Skeletal muscle tissue (tissue), 4 donors: ENCODE data around the gene LRRD1. TPM values are rescaled to one million over a fixed set of nuclear protein-coding genes. Genes with fewer than 3 reads are reported as not detected.
"Not testable (repeated sequence)": the region's sequence is repeated elsewhere in the genome, so short reads cannot be mapped to it uniquely, and the experiment has no call there.

Source experiments
- H3K27ac ChIP-seq: one replicate; pipeline ENCODE4 v1.7.0; 2013; ENCODE audit warnings: mild to moderate bottlenecking, low read depth, low read length, inconsistent platforms
- H3K27me3 ChIP-seq, 3 donors: one replicate each; pipeline ENCODE4 v1.7.0; 2013; ENCODE audit warnings: low read length in 3 of 3; ENCODE audit not compliant: control insufficient read depth in 3 of 3, insufficient read depth in 3 of 3
- H3K36me3 ChIP-seq, 3 donors: one replicate each; pipeline ENCODE4 v1.7.0; 2013; ENCODE audit warnings: low read length in 3 of 3; ENCODE audit not compliant: control insufficient read depth in 3 of 3, insufficient read depth in 3 of 3
- H3K4me1 ChIP-seq, 3 donors: one replicate each; pipeline ENCODE4 v1.7.0; 2013; ENCODE audit warnings: low read length in 3 of 3, mild to moderate bottlenecking in 3 of 3; ENCODE audit not compliant: control insufficient read depth in 3 of 3, insufficient read depth in 3 of 3
- H3K4me3 ChIP-seq, 3 donors: one replicate each; pipeline ENCODE4 v1.7.0; 2013; ENCODE audit warnings: low read length in 3 of 3
- H3K9ac ChIP-seq, 3 donors: one replicate each; pipeline ENCODE4 v1.7.0; 2013; ENCODE audit warnings: low read length in 3 of 3, mild to moderate bottlenecking in 3 of 3, moderate library complexity in 2 of 3, low read depth in 1 of 3
- H3K9me3 ChIP-seq, 3 donors: one replicate each; pipeline ENCODE4 v1.7.0; 2013; ENCODE audit warnings: low read length in 3 of 3; ENCODE audit not compliant: control insufficient read depth in 3 of 3
- total RNA-seq: library from RNA; depleted of rRNA; stranded (reverse); fragments of >200 nt; gene quantifications from one replicate; pipeline ENCODE4 v1.2.3, GENCODE V29; 2014
- donor health status: Osteomylitis.

Gene LRRD1
- total RNA-seq, 1 donor from 2014 or later: 0.52 TPM

GRCh38 chr7:92184294-92184693 lies 5.4 kb upstream of the LRRD1 start:
- H3K36me3 ChIP-seq, H3K27me3 ChIP-seq, H3K9ac ChIP-seq, H3K4me3 ChIP-seq, H3K4me1 ChIP-seq, H3K9me3 ChIP-seq, H3K27ac ChIP-seq: not testable (repeated sequence)

- Histone ChIP-seq H3K4me1 (peaks cover 2 to 5% (median 4%) of the 10 kb centered on the region in 3 donors), H3K27ac (no peak overlapping the region), H3K9me3 (no peaks in the 10 kb centered on the region), H3K4me3 (no peak overlapping the region), H3K27me3 (no peaks in the 10 kb centered on the region), H3K9ac (no peak overlapping the region), H3K36me3 (no peaks in the 10 kb centered on the region)
These were observed 1.6 kb downstream of the LRRD1 start for GRCh38 chr7:92177362-92177761.

- H3K27me3 ChIP-seq, H3K27ac ChIP-seq, H3K4me3 ChIP-seq, H3K4me1 ChIP-seq, H3K36me3 ChIP-seq, H3K9ac ChIP-seq, H3K9me3 ChIP-seq: not testable (repeated sequence)
These were observed 9.4 kb downstream of the LRRD1 start for GRCh38 chr7:92169529-92169928.

GRCh38 chr7:92161271-92161670 lies 17.7 kb downstream of the LRRD1 start:
- no peaks in the 10 kb centered on the region for H3K36me3 ChIP-seq
- H3K27me3 ChIP-seq: no peaks in the 10 kb centered on the region
- H3K4me3 ChIP-seq: no peak overlapping the region
- H3K27ac ChIP-seq: no peak overlapping the region
- no peaks in the 10 kb centered on the region for H3K4me1 ChIP-seq
- no peaks in the 10 kb centered on the region for H3K9me3 ChIP-seq
- no peak overlapping the region for H3K9ac ChIP-seq

GRCh38 chr7:92158660-92159575 lies 20.0 kb downstream of the LRRD1 start:
- Histone ChIP-seq H3K36me3 (no peaks in the 10 kb centered on the region), H3K4me1 (no peaks in the 10 kb centered on the region), H3K9me3 (no peaks in the 10 kb centered on the region), H3K9ac (no peak overlapping the region), H3K4me3 (no peak overlapping the region), H3K27me3 (no peaks in the 10 kb centered on the region), H3K27ac (no peak overlapping the region)

- Histone ChIP-seq H3K36me3 (no peaks in the 10 kb centered on the region), H3K9ac (no peak overlapping the region)
These were observed 22.0 kb downstream of the LRRD1 start for GRCh38 chr7:92156990-92157389.

GRCh38 chr7:92155108-92155739 lies 23.7 kb downstream of the LRRD1 start:
- Histone ChIP-seq H3K4me3 (no peak overlapping the region), H3K27ac (no peak overlapping the region)

More at GRCh38 chr7:92156990-92157389, 22.0 kb downstream of the LRRD1 start:
- Histone ChIP-seq H3K9me3 (no peaks in the 10 kb centered on the region), H3K27me3 (no peaks in the 10 kb centered on the region), H3K27ac (no peak overlapping the region), H3K4me1 (no peaks in the 10 kb centered on the region), H3K4me3 (no peak overlapping the region)

GRCh38 chr7:92150450-92151017 lies 28.4 kb downstream of the LRRD1 start:
- no peaks in the 10 kb centered on the region for H3K9me3 ChIP-seq
- no peak overlapping the region for H3K4me3 ChIP-seq
- no peak overlapping the region for H3K9ac ChIP-seq
- no peaks in the 10 kb centered on the region for H3K36me3 ChIP-seq
- H3K4me1 ChIP-seq: no peaks in the 10 kb centered on the region
- no peaks in the 10 kb centered on the region for H3K27me3 ChIP-seq
- H3K27ac ChIP-seq: no peak overlapping the region

More at GRCh38 chr7:92155108-92155739, 23.7 kb downstream of the LRRD1 start:
- no peak overlapping the region for H3K9ac ChIP-seq
- H3K36me3 ChIP-seq: no peaks in the 10 kb centered on the region
- H3K27me3 ChIP-seq: no peaks in the 10 kb centered on the region
- H3K4me1 ChIP-seq: no peaks in the 10 kb centered on the region
- no peaks in the 10 kb centered on the region for H3K9me3 ChIP-seq

GRCh38 chr7:92149736-92150239 lies 29.2 kb downstream of the LRRD1 start:
- no peaks in the 10 kb centered on the region for H3K27me3 ChIP-seq
- H3K4me1 ChIP-seq: no peaks in the 10 kb centered on the region
- H3K27ac ChIP-seq: no peak overlapping the region
- no peaks in the 10 kb centered on the region for H3K36me3 ChIP-seq
- H3K9me3 ChIP-seq: no peaks in the 10 kb centered on the region
- no peak overlapping the region for H3K4me3 ChIP-seq
- H3K9ac ChIP-seq: no peak overlapping the region
